NCI-H510A (cell line): ENCODE results near the gene TSPO.
A peak's percentile ranks its signal among the peaks of the same experiment; 100 is the strongest.

ENCODE experiments used
- DNase-seq: peaks from one replicate; lab custom pipeline; 2025; lab: John Stamatoyannopoulos, UW

TSPO gene

GRCh38 chr22:43159484-43160178 is 8.3 kb downstream of the TSPO start:
- no peak for DNase-seq

GRCh38 chr22:43160497-43161126 is 9.3 kb downstream of the TSPO start:
- DNase-seq: no peak

- DNase-seq: no peak
These were observed 11.2 kb downstream of the TSPO start for GRCh38 chr22:43162412-43163150.

DNA sequence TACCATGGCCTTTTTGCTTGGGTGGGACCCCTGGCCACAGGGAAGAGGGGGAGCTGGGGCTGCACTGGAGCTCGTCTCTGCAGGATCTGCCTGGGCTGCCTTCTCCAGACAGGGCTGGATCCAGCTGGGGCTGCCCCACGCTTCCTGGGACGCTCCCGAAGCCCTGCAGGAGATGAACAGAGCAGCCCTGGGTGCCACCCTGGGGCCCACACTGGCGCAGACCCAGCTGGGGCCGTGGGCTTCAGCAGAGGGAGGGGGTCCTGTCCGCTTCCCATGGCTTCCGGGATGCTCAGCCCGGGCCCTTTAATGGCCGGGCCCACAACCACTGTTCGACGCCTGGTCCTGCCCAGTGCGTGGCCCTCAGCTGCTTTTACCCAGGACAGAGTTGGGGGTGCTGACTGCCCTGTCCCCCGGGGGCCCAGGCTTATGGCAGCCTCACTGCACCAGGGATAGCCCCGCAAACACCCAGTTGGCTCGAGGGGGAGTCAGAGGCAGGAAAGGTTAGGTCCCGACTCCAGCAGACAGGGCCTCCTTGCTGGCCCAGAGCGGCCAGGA is 12.0 kb downstream of the TSPO start:
- DNase-seq: no peak

- DNase-seq: no peak
These were observed 13.3 kb downstream of the TSPO start for GRCh38 chr22:43164636-43165035.

DNA sequence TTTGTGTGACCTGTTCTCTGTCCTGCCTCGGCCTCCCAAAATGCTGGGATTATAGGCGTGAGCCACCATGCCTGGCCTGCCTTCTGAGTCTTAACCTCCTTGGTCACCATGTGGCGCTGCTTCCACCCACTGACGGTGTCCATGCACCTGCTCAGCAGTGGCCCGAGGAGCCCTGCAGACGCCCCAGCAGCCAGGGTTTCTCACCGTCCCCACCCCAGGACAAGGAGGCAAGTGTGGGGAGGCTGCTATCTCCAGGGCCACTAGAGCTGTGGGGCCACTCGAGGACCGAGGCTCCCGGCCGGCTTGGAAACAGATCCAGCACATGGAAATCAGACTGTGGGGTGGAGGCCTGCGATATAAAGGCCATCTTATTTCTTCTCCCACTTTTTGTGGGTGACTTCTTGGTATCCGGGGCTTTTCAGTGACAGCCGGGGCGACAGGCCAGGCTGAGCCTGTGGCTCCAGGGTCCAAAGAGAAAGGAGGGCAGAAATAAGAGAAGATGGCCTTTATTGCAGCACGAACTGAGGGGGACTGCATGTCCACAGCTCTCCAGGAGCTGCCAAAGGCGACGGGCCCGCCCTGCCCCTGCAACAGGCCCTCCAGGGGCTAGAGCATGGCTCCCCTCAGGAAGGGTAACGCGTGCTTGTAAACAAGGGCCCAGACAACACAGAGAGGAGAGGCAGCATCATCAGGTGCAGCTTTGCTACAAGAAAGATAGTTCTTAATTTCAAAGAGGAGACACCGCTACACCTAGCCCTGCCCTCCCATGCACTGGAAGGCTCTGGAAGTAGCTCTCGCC is 15.0 kb downstream of the TSPO start:
- no peak for DNase-seq

GRCh38 chr22:43167001-43167589 is 15.7 kb downstream of the TSPO start:
- DNase-seq: no peak

DNA sequence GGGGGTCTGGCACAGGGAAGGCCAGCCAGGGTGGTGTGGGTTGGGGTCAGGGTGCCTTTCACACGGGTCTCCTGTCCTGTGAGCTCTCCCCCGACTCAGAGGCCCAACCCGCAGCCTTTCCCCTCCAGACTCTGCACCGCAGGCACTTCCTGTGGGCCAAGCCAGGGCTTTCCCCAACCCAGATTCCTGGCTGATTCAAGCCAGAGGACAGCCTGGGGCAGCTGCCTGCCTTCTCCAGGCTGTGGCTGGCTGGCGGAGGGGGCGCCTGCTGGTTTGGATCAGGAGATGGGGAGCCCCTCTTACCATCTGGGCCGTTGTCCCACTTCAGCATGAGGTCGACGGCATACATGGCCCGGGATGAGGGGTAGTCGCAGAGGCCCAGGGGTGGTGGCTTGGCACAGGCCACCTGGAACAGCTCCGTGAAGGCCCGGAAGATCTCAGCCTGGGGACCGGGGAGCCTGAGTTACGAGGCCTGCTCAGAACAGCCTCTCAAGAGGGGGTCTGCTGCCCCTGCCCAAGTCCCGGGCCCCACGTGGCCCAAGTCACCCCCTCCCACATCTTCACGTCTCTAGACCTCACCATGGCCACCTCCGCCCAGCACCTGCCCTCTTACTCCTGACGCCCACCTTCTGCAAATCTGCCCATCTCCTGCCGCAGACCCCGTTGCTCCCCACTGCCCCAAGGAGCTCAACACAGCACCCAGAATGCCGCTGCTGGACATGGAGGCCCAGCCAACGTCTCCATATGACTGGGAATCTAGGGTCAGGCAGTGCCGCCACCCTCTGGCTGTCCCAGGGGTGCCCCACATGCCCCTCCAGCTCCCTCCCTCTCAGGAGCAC is 17.3 kb downstream of the TSPO start:
- DNase-seq: no peak

GRCh38 chr22:43169310-43170130 is 18.2 kb downstream of the TSPO start:
- no peak for DNase-seq

- DNase-seq: no peak
These were observed 18.7 kb downstream of the TSPO start for GRCh38 chr22:43170131-43170480.

GRCh38 chr22:43171019-43171491 is 19.7 kb downstream of the TSPO start:
- DNase-seq: no peak

GRCh38 chr22:43171607-43172006 is 20.2 kb downstream of the TSPO start:
- DNase-seq: no peak

DNA sequence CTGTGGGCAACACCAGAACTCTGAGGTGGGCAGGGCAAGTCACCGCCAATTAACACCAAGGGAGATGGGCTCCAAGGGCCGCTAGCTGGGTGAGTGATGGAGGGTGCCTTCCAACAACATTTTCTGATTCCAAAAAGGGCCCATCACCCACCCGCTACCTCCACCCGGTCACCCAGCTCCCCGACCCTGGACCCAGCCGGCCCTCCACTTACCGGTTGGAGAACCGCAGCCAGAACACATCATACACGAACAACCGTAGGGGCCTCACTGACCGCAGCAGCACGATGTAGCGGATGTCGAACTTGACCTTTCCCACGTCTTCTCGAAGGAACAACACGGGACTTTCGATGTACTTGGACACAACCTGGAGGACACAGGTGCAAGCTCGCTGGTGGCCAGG is 20.8 kb downstream of the TSPO start:
- no peak for DNase-seq

GRCh38 chr22:43173566-43173965 is 22.2 kb downstream of the TSPO start:
- DNase-seq: no peak

DNA sequence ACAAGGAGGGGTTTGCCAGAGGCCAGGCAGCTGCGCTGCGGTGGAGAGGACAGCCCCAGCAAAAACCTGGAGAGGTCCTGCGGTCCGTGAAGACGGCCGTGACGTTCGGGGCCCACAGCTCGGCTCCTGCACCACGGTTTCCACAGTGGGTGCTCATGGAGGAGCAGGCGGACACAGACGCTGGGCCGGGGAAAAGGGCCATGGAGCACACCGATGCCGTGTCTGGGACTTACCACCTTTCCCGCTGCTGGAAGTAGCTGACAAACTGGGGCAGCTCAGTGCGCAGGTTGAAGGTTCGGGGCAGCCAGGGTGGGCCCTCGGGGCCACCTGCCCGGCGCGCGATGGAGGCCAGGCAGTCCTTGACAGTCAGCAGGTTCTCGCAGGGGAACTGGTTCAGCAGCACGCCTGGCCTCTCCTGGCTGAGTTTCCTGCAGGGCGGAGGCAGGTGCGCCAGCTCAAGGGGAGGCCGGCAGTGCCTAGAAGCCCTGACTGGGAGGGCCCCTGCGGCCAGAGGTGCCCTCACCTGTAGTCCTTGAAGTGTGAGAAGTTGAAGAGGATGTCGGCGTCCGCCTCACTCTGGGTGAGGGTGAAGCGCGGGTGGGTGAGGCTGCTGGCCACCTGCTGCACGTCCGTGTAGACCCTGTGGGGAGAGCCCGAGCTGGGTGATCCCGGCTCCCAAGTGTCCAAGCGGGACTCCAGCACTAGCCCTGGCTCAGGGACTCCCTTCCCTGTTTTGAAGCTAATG is 22.8 kb downstream of the TSPO start:
- DNase-seq: peak; percentile 75

GRCh38 chr22:43174941-43175531 is 23.7 kb downstream of the TSPO start:
- no peak for DNase-seq

DNA sequence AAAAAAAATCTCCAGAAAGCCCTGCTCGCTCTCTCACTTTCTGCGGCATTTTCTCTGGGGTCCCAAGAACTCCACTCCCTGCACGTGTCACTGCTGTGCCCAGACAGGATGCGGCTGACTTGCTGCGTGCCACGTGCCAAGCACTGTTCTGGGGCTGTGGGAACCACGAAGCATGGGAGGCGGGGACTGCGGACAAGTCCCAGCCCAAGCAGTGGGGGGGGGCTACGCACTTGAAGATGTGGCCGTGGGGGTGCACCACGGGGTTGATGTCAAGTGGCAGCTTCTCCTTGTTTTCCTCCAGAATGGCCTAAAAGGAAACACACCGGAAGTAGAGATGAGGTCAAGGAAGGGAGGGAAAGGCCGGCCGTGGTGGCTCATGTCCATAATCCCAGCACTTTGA is 24.7 kb downstream of the TSPO start:
- no peak for DNase-seq

GRCh38 chr22:43177479-43177878 is 26.1 kb downstream of the TSPO start:
- no peak for DNase-seq
